LHCN-M2 (cell line): ENCODE data around the gene MYF5. TPM values are rescaled to one million over a fixed set of nuclear protein-coding genes. Genes with fewer than 3 reads are reported as not detected.

Experiments used
- DNase-seq: peaks from one replicate; pipeline ENCODE4 v3.0.0-alpha.2; 2012; ENCODE audit warnings: low read depth
- total RNA-seq: library from RNA; depleted of rRNA; stranded (reverse); fragments of >200 nt; gene quantifications from 2 replicates; pipeline ENCODE4 v1.2.3, GENCODE V29; 2014; rRNA removed

MYF5 gene
- total RNA-seq, 1 experiment from 2014 or later, result 628 TPM

DNA sequence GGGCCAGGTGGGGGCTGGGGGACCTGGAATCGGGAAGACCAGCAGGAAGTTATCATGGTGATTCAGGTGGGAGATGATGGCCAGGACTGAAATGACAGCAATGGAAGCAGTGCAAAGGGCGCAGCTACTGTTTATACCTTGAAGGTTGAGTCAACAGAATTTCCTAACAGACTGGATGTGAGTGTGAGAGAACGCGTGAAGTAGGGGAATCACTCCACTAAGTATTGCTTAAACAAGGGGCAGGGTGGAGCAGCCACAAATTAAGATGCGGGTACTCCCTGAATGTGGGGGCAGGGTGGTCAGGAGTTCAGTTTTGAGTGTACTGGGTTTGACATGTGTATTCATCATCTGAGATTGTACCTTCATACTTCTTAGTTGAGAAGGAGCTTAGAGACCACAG is 45.1 kb downstream of the MYF5 start:
- DNase-seq, result no peak

DNA sequence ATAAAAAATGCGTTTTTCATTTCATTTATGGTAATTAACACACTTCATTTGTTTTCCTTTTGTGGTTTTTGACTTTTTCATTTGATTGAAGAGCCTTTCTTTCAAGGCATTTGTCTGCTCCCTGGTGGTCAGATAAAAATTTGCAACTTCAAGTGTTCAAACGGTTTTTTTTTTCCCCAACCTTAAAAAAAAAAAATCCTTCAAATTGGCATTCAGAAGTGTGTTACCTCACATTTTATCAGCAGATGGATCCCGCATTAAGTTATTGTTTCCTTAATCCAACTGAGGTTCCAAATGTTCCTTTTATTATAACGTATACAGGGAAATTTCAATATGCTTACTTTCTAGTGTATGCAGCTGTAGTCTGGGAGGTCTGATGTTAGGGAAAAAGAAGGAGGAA is 47.2 kb downstream of the MYF5 start:
- DNase-seq, result peak; percentile 63

DNA sequence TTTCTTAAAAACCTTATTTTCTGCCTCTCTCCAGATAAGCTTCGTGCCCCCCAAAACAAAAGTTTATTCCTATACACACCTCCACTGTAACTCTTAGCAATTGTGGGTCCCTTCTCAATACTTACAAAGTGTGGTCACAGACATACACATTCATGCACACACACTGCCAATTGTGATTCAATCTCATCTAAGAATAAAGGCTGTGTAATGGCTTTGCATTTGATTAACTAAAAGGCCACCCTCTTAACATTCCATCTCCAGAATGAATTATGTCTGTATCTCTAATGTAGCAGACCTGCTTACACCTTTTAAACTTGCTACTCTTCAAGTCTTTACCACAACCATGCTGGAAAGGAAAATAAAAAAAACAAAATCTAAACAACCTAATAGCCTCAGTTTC is 49.5 kb downstream of the MYF5 start:
- DNase-seq, result no peak

DNA sequence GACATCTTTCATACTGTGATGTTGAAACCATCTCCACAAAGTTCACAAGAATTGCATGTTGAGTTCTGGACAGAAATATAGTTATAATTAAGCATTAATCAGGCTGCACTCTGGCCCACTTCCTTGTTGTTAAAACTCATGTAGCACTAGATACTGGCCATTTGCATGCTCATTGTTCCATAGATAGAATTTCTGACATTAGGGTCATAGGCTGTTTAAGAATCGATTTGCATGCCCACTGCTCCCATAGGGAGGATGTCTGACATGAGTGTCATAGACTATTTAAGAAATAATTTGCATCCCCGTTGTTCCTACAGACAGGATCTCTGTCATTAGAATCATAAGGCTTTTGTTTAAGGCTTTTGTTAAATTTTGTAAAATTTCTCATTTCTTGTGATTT is 50.2 kb downstream of the MYF5 start:
- no peak for DNase-seq

Other genes with a start within 250 kb of the MYF5 start
- 29.3 and 29.4 TPM in 2 replicates for gene MYF6, start 9.3 kb upstream of the MYF5 start, total RNA-seq
- gene LIN7A, start 221.0 kb downstream of the MYF5 start, total RNA-seq, result 0.57 and 1.3 TPM in 2 replicates